ENCODE data around the gene TSPAN17. TPM values are rescaled to one million over a fixed set of nuclear protein-coding genes. Genes with fewer than 3 reads are reported as not detected.

TSPAN17 gene
- total and polyA plus RNA-seq, 9 of the 15 experiments (the other 6 are each of a cell fraction or from before 2014, with no cell fraction given), result 0.73 to 58.3 (median 34.5) TPM

DNA sequence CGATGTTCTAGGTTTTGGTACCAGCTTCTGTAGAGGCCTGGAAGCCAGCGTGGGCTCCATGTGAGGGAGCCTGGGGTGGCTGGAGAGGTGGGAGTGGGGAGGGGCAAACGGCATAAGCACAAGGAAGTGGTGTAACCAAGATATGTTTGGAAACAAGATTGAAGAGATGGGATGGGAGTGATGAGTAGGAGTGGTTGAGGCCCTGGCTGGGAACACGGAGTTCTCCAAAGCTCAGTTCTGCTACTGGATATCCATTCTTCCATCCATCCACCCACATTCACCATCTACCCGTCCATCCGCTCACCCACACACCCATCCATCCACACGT is 12.2 kb downstream of the TSPAN17 start:
- H3K4me2 ChIP-seq (ENCODE audit: insufficient read depth, low read length), result no peak overlapping the region
- peaks cover 11% of the 10 kb centered on the region; the same call in 1 of the 3 replicates for H3K36me3 ChIP-seq (ENCODE audit: control insufficient read depth, insufficient read depth, low read length)
- no peak overlapping the region for H3K4me3 ChIP-seq
- WGBS (ENCODE audit: insufficient coverage, low coverage, missing lambda C conversion rate), result 26% methylated on average over 3 of the region's 7 CpGs
- no TSS peak for BruUV-seq (replicated peaks)
- peaks cover 0 to 22% of the 10 kb centered on the region in 2 experiments; a peak in 2 of 5 replicates for H3K4me1 ChIP-seq (replicated peaks in 1 of 2; ENCODE audit: control insufficient read depth in 2 of 2, insufficient read depth in 2 of 2, low read length in 2 of 2)
- peaks cover 13% of the 10 kb centered on the region; the same call in 1 of the 2 replicates for H4K20me1 ChIP-seq (replicated peaks; ENCODE audit: control insufficient read depth, insufficient read depth, low read length)
- no peaks in the 10 kb centered on the region for H3K79me2 ChIP-seq (ENCODE audit: control insufficient read depth, insufficient read depth, low read length)
- in situ Hi-C loops (cut with MboI) (no loop called here), intact Hi-C loops (cut with micrococcal nuclease) (no loop called here)
- FAIRE-seq (no peak), ATAC-seq (no peak), DNase-seq (ENCODE audit: extremely low read depth in 1 of 4, low spot score in 3 of 4) (no peak)
- no peak overlapping the region for H2AFZ ChIP-seq (ENCODE audit: low read depth, low read length)
- H3K9me1 ChIP-seq (ENCODE audit: control insufficient read depth, insufficient read depth, low read length), result no peaks in the 10 kb centered on the region
- peaks cover 12 to 33% of the 10 kb centered on the region in 2 experiments; a peak in 4 of 5 replicates for H3K27me3 ChIP-seq (ENCODE audit: control insufficient read depth in 2 of 2, insufficient read depth in 2 of 2, low read length in 2 of 2)
- no peaks in the 10 kb centered on the region for H3K9me3 ChIP-seq (replicated peaks; ENCODE audit: control insufficient read depth, insufficient read depth, low read depth, low read length)
- TF ChIP-seq POLR2AphosphoS5 (IDR thresholded peaks at IDR 0.05; ENCODE audit: control insufficient read depth, insufficient read depth, low read depth, low read length) (no peak), POLR2A (conservative IDR thresholded peaks at IDR 0.05) (0 out of 2 replicates have a peak, but pooled peaks have one; percentile 23)
- TF ChIP-seq, protein P1, sequence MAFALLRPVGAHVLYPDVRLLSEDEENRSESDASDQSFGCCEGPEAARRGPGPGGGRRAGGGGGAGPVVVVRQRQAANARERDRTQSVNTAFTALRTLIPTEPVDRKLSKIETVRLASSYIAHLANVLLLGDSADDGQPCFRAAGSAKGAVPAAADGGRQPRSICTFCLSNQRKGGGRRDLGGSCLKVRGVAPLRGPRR (CRISPR knock-in tag; IDR thresholded peaks at IDR 0.05), result no peak
- H3K9ac ChIP-seq (ENCODE audit: insufficient read depth in 1 of 2, low read depth in 2 of 2, low read length in 2 of 2), result peak overlapping the region in 1 of 2 experiments; percentile 28; a peak in 1 of 4 replicates
- ChIA-PET CTCF (ENCODE audit: low intra/inter-chr PET ratio) (interaction anchor here (1.3 kb wide), 1 partner anchor 299 kb away, joined by 5 read pairs; no protein-coding TSS in a partner anchor), POLR2A (no interaction called here)
- no peak overlapping the region for H3K27ac ChIP-seq (ENCODE audit: extremely low read depth, low read depth, low read length)

DNA sequence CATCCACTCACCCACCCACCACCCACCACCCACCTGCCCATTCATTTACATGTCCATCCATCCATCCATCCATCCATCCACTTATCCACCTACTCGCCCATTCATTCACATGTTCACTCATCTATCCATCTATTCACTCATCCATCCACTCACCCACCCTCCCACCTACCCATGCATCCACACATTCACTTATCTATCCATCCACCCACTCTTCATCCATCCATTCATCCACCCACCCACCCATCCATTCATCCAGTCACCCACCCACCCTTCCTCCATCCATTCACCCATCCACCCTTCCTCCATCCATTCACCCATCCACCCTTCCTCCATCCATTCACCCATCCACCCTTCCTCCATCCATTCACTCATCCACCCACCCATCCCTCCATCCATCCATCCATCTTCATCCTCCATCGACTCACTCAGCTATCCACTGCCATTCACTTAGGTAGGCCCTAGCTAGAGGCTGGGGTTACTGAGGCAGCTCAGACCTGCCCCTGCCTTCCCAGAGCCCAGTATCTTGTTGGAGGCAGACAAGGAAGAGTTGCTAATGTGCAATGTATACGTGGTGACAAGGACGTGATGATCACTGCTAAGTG is 12.7 kb downstream of the TSPAN17 start:
- Histone ChIP-seq H3K4me3 (no peak overlapping the region), H3K27me3 (ENCODE audit: control insufficient read depth in 2 of 2, insufficient read depth in 2 of 2, low read length in 2 of 2) (peaks cover 13 to 37% of the 10 kb centered on the region in 2 experiments; a peak in 4 of 5 replicates), H4K20me1 (replicated peaks; ENCODE audit: control insufficient read depth, insufficient read depth, low read length) (peaks cover 13% of the 10 kb centered on the region; the same call in 1 of the 2 replicates), H3K9me1 (ENCODE audit: control insufficient read depth, insufficient read depth, low read length) (no peaks in the 10 kb centered on the region), H3K9ac (ENCODE audit: insufficient read depth in 1 of 2, low read depth in 2 of 2, low read length in 2 of 2) (no peak overlapping the region), H3K9me3 (replicated peaks; ENCODE audit: control insufficient read depth, insufficient read depth, low read depth, low read length) (no peaks in the 10 kb centered on the region), H3K4me2 (ENCODE audit: insufficient read depth, low read length) (no peak overlapping the region), H2AFZ (ENCODE audit: low read depth, low read length) (no peak overlapping the region), H3K79me2 (ENCODE audit: control insufficient read depth, insufficient read depth, low read length) (no peaks in the 10 kb centered on the region), H3K36me3 (ENCODE audit: control insufficient read depth, insufficient read depth, low read length) (peaks cover 11% of the 10 kb centered on the region; the same call in 1 of the 3 replicates), H3K4me1 (replicated peaks in 1 of 2; ENCODE audit: control insufficient read depth in 2 of 2, insufficient read depth in 2 of 2, low read length in 2 of 2) (peaks cover 0 to 22% of the 10 kb centered on the region in 2 experiments; a peak in 2 of 5 replicates), H3K27ac (ENCODE audit: extremely low read depth, low read depth, low read length) (no peak overlapping the region)
- intact Hi-C loops (cut with micrococcal nuclease), result loop anchor here (2.0 to 10.0 kb wide), 2 partner anchors 145 to 299 kb away; no protein-coding TSS in a partner anchor
- DNase-seq (ENCODE audit: extremely low read depth in 1 of 4, low spot score in 3 of 4) (no peak), ATAC-seq (no peak), FAIRE-seq (no peak)
- in situ Hi-C loops (cut with MboI), result loop anchor here (5.0 to 10.0 kb wide), 2 partner anchors 295 to 452 kb away; no protein-coding TSS in a partner anchor
- 0% methylated on average over 4 of the region's 4 CpGs for WGBS (ENCODE audit: insufficient coverage, low coverage, missing lambda C conversion rate)
- ChIA-PET POLR2A (interaction anchor here (1.0 to 1.9 kb wide), 4 partner anchors 10 to 298 kb away, joined by 3 to 6 read pairs (median 5); partner anchors contain the start of gene TSPAN17), CTCF (ENCODE audit: low intra/inter-chr PET ratio) (interaction anchor here (0.7 to 1.4 kb wide), 5 partner anchors 11 to 452 kb away, joined by 3 to 8 read pairs (median 5); no protein-coding TSS in a partner anchor)
- no TSS peak for BruUV-seq (replicated peaks)
- TF ChIP-seq ZNF699 (CRISPR knock-in tag; IDR thresholded peaks at IDR 0.05; ENCODE audit: insufficient replicate concordance) (no peak), NCOA4 (IDR thresholded peaks at IDR 0.05; ENCODE audit: partially characterized antibody) (no peak), PHF8 (IDR thresholded peaks at IDR 0.05; ENCODE audit: borderline replicate concordance, low read length) (no peak)
- TF ChIP-seq, protein P2, sequence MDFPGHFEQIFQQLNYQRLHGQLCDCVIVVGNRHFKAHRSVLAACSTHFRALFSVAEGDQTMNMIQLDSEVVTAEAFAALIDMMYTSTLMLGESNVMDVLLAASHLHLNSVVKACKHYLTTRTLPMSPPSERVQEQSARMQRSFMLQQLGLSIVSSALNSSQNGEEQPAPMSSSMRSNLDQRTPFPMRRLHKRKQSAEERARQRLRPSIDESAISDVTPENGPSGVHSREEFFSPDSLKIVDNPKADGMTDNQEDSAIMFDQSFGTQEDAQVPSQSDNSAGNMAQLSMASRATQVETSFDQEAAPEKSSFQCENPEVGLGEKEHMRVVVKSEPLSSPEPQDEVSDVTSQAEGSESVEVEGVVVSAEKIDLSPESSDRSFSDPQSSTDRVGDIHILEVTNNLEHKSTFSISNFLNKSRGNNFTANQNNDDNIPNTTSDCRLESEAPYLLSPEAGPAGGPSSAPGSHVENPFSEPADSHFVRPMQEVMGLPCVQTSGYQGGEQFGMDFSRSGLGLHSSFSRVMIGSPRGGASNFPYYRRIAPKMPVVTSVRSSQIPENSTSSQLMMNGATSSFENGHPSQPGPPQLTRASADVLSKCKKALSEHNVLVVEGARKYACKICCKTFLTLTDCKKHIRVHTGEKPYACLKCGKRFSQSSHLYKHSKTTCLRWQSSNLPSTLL (IDR thresholded peaks at IDR 0.05), result no peak
- TF ChIP-seq, protein P3, sequence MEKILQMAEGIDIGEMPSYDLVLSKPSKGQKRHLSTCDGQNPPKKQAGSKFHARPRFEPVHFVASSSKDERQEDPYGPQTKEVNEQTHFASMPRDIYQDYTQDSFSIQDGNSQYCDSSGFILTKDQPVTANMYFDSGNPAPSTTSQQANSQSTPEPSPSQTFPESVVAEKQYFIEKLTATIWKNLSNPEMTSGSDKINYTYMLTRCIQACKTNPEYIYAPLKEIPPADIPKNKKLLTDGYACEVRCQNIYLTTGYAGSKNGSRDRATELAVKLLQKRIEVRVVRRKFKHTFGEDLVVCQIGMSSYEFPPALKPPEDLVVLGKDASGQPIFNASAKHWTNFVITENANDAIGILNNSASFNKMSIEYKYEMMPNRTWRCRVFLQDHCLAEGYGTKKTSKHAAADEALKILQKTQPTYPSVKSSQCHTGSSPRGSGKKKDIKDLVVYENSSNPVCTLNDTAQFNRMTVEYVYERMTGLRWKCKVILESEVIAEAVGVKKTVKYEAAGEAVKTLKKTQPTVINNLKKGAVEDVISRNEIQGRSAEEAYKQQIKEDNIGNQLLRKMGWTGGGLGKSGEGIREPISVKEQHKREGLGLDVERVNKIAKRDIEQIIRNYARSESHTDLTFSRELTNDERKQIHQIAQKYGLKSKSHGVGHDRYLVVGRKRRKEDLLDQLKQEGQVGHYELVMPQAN (IDR thresholded peaks at IDR 0.05; ENCODE audit: borderline replicate concordance), result no peak
